Caco-2 (cell line): Measurements from ENCODE around the gene TXNRD2. TPM values are rescaled to one million over a fixed set of nuclear protein-coding genes. Genes with fewer than 3 reads are reported as not detected.

ENCODE experiments used
- BruUV-seq: library from RNA; stranded (reverse); fragments of 400-500 nt; replicated peaks from 2 replicates; lab custom pipeline; 2021; lab: Mats Ljungman, UMichigan
- CTCF ChIA-PET: fragments of 300-600 bp; sonication (Branson Sonifier 250); formaldehyde crosslinking; loops from one replicate; lab custom pipeline; 2022; ENCODE audit warnings: antibody characterized with exemption; lab: Charles Lee
- POLR2A ChIA-PET: fragments of 300-600 bp; sonication (Branson Sonifier 250); formaldehyde crosslinking; loops from one replicate; lab custom pipeline; 2022; ENCODE audit warnings: antibody characterized with exemption; lab: Charles Lee
- DNase-seq, 2 experiments: peaks; one replicate each; pipeline versions ENCODE4 v3.0.0 to v3.0.0-alpha.2; 2020 to 2022
- H3K27me3 ChIP-seq: replicated peaks from 2 replicates; pipeline ENCODE4 v1.6.0; 2011; ENCODE audit warnings: low read length; ENCODE audit not compliant: control insufficient read depth, insufficient read depth
- H3K36me3 ChIP-seq: 2 replicates; pipeline ENCODE4 v1.5.1; 2011; ENCODE audit warnings: low read length; ENCODE audit not compliant: control insufficient read depth, insufficient read depth
- H3K4me1 ChIP-seq: fragments of 250-450 bp; sonication (Bioruptor Pico); 2 replicates; pipeline ENCODE4 v1.5.1; 2020; ENCODE audit warnings: mild to moderate bottlenecking
- H3K4me3 ChIP-seq: 2 replicates; pipeline ENCODE4 v1.5.1; 2011; ENCODE audit warnings: low read depth, mild to moderate bottlenecking, control low read depth, low read length
- H3K9me3 ChIP-seq: fragments of 250-450 bp; sonication (Bioruptor Pico); 2 replicates; pipeline ENCODE4 v1.5.1; 2020; ENCODE audit warnings: mild to moderate bottlenecking, moderate library complexity
- H3K27ac Mint-ChIP-seq: one replicate; pipeline ENCODE4 v1.8.0; 2022; ENCODE audit warnings: mixed read lengths; ENCODE audit not compliant: unreplicated experiment
- H3K27me3 Mint-ChIP-seq: one replicate; pipeline ENCODE4 v1.8.0; 2022; ENCODE audit warnings: mixed read lengths; ENCODE audit not compliant: insufficient read depth, unreplicated experiment
- H3K36me3 Mint-ChIP-seq: one replicate; pipeline ENCODE4 v1.8.0; 2022; ENCODE audit warnings: mild to moderate bottlenecking, mixed read lengths; ENCODE audit not compliant: insufficient read depth, unreplicated experiment
- H3K4me1 Mint-ChIP-seq: one replicate; pipeline ENCODE4 v1.8.0; 2022; ENCODE audit warnings: low read depth, mixed read lengths; ENCODE audit not compliant: unreplicated experiment
- H3K4me3 Mint-ChIP-seq: one replicate; pipeline ENCODE4 v1.8.0; 2022; ENCODE audit warnings: mild to moderate bottlenecking, moderate library complexity, mixed read lengths; ENCODE audit not compliant: unreplicated experiment
- H3K9me3 Mint-ChIP-seq: one replicate; pipeline ENCODE4 v1.8.0; 2022; ENCODE audit warnings: mixed read lengths; ENCODE audit not compliant: unreplicated experiment
- intact Hi-C: fragments of 100-400 bp; cut with micrococcal nuclease; formaldehyde crosslinking; loops from one replicate; pipeline ENCODE4 v1.10.0; 2022; ENCODE audit not compliant: unreplicated experiment
- total RNA-seq: library from RNA; stranded (reverse); gene quantifications from 2 replicates; pipeline ENCODE4 v1.2.3, GENCODE V29; 2022
- TF ChIP-seq, protein P1 (sequence below), 2 experiments: fragments of 200-600 bp in 1 of 2; IDR thresholded peaks; 1 replicate in 1 of 2; 2 replicates in 1 of 2; pipeline versions ENCODE4 v1.5.1 to v1.8.0; 2011 to 2022; ENCODE audit warnings: antibody characterized with exemption in 1 of 2, control low read depth in 1 of 2, inconsistent platforms in 1 of 2, low read depth in 1 of 2, low read length in 1 of 2, mild to moderate bottlenecking in 1 of 2, moderate library complexity in 1 of 2; ENCODE audit not compliant: insufficient read depth in 1 of 2, severe bottlenecking in 1 of 2, unreplicated experiment in 1 of 2

Gene TXNRD2
- total RNA-seq, 1 experiment from 2014 or later: 44.8 TPM

DNA sequence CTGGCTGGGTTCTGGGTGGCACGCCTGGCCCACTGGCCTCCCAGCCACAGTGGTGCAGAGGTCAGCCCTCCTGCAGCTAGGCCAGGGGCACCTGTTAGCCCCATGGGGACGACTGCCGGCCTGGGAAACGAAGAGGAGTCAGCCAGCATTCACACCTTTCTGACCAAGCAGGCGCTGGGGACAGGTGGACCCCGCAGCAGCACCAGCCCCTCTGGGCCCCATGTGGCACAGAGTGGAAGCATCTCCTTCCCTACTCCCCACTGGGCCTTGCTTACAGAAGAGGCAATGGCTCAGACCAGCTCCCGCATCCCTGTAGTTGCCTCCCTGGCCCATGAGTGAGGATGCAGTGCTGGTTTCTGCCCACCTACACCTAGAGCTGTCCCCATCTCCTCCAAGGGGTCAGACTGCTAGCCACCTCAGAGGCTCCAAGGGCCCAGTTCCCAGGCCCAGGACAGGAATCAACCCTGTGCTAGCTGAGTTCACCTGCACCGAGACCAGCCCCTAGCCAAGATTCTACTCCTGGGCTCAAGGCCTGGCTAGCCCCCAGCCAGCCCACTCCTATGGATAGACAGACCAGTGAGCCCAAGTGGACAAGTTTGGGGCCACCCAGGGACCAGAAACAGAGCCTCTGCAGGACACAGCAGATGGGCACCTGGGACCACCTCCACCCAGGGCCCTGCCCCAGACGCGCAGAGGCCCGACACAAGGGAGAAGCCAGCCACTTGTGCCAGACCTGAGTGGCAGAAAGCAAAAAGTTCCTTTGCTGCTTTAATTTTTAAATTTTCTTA, 27.7 kb upstream of the TXNRD2 start:
- no peak for DNase-seq
- H3K36me3 ChIP-seq: peaks cover 4% of the 10 kb centered on the region
- no peaks in the 10 kb centered on the region for H3K9me3 ChIP-seq
- BruUV-seq: no TSS peak
- TF ChIP-seq, protein P1, sequence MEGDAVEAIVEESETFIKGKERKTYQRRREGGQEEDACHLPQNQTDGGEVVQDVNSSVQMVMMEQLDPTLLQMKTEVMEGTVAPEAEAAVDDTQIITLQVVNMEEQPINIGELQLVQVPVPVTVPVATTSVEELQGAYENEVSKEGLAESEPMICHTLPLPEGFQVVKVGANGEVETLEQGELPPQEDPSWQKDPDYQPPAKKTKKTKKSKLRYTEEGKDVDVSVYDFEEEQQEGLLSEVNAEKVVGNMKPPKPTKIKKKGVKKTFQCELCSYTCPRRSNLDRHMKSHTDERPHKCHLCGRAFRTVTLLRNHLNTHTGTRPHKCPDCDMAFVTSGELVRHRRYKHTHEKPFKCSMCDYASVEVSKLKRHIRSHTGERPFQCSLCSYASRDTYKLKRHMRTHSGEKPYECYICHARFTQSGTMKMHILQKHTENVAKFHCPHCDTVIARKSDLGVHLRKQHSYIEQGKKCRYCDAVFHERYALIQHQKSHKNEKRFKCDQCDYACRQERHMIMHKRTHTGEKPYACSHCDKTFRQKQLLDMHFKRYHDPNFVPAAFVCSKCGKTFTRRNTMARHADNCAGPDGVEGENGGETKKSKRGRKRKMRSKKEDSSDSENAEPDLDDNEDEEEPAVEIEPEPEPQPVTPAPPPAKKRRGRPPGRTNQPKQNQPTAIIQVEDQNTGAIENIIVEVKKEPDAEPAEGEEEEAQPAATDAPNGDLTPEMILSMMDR (IDR thresholded peaks at IDR 0.05; ENCODE audit: insufficient read depth in 1 of 2, low read depth in 1 of 2, low read length in 1 of 2, severe bottlenecking in 1 of 2, unreplicated experiment in 1 of 2): no peak
- H3K27ac Mint-ChIP-seq: no peak overlapping the region
- H3K4me1 Mint-ChIP-seq: peaks cover 13% of the 10 kb centered on the region
- no peak overlapping the region for H3K4me3 Mint-ChIP-seq
- H3K4me1 ChIP-seq: peaks cover 12% of the 10 kb centered on the region
- ChIA-PET CTCF (interaction anchor here (0.6 kb wide), 1 partner anchor 51 kb away, joined by 4 read pairs; no protein-coding TSS in a partner anchor), POLR2A (no interaction called here)
- H3K27me3 Mint-ChIP-seq: no peaks in the 10 kb centered on the region
- H3K9me3 Mint-ChIP-seq: no peaks in the 10 kb centered on the region
- H3K27me3 ChIP-seq: no peaks in the 10 kb centered on the region
- H3K4me3 ChIP-seq: no peak overlapping the region
- intact Hi-C loops: loop anchor here (10.0 kb wide), 1 partner anchor 145 kb away; the partner anchor contains the start of genes RANBP1 and TRMT2A
- peaks cover 36% of the 10 kb centered on the region for H3K36me3 Mint-ChIP-seq

DNA sequence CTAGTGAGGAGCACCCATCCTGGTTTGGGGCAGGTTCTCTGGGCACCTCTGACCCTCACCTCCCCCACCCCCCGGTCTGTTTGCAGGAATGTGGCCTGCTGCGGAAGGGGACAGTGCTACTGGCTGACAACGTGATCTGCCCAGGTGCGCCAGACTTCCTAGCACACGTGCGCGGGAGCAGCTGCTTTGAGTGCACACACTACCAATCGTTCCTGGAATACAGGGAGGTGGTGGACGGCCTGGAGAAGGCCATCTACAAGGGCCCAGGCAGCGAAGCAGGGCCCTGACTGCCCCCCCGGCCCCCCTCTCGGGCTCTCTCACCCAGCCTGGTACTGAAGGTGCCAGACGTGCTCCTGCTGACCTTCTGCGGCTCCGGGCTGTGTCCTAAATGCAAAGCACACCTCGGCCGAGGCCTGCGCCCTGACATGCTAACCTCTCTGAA, 26.9 kb upstream of the TXNRD2 start:
- Histone ChIP-seq H3K36me3 (peaks cover 6% of the 10 kb centered on the region), H3K4me3 (no peak overlapping the region), H3K27me3 (no peaks in the 10 kb centered on the region), H3K4me1 (peaks cover 21% of the 10 kb centered on the region), H3K9me3 (no peaks in the 10 kb centered on the region)
- no peaks in the 10 kb centered on the region for H3K9me3 Mint-ChIP-seq
- peaks cover 13% of the 10 kb centered on the region for H3K4me1 Mint-ChIP-seq
- intact Hi-C loops: loop anchor here (10.0 kb wide), 1 partner anchor 146 kb away; the partner anchor contains the start of genes RANBP1 and TRMT2A
- H3K27ac Mint-ChIP-seq: no peak overlapping the region
- H3K27me3 Mint-ChIP-seq: no peaks in the 10 kb centered on the region
- POLR2A ChIA-PET: no interaction called here
- peaks cover 36% of the 10 kb centered on the region for H3K36me3 Mint-ChIP-seq
- DNase-seq: no peak
- CTCF ChIA-PET: no interaction called here
- no peak overlapping the region for H3K4me3 Mint-ChIP-seq
- TF ChIP-seq, protein P1 (IDR thresholded peaks at IDR 0.05; ENCODE audit: insufficient read depth in 1 of 2, low read depth in 1 of 2, low read length in 1 of 2, severe bottlenecking in 1 of 2, unreplicated experiment in 1 of 2): no peak
- no TSS peak for BruUV-seq

DNA sequence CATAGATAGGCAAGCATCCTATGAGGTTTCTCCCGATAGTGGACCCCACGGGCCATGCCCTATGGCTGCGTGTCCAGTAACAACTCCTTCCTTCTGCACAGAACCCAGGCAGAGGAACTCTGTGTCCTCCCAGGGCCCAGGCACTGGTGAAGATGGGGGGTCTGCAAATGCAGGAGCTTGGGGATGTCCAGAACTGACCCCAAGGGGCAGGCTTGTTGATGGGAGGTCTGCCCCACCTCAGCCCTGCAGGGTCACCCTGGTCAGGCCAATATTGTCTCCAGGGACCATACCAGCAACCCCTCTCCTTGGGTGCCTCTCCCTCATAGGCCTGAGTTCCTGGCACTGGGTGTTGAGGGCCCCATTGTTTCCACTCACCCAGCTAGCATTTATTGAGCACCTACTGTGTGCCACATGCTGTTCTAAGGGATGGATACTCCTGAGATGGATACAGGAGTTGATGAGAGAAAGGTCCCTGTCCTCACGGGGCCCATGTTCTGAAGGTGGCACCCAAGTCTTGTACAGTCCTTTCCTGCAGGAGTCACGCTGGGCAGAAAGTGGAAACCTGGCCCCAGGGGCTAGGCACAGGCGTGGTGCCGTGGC, 26.3 kb upstream of the TXNRD2 start:
- no peak overlapping the region for H3K27ac Mint-ChIP-seq
- no peak overlapping the region for H3K4me3 ChIP-seq
- H3K9me3 Mint-ChIP-seq: no peaks in the 10 kb centered on the region
- intact Hi-C loops: loop anchor here (10.0 kb wide), 1 partner anchor 147 kb away; the partner anchor contains the start of genes RANBP1 and TRMT2A
- H3K4me1 ChIP-seq: peaks cover 24% of the 10 kb centered on the region
- H3K4me3 Mint-ChIP-seq: no peak overlapping the region
- H3K36me3 Mint-ChIP-seq: peaks cover 40% of the 10 kb centered on the region
- no TSS peak for BruUV-seq
- ChIA-PET POLR2A (no interaction called here), CTCF (no interaction called here)
- TF ChIP-seq, protein P1 (IDR thresholded peaks at IDR 0.05; ENCODE audit: insufficient read depth in 1 of 2, low read depth in 1 of 2, low read length in 1 of 2, severe bottlenecking in 1 of 2, unreplicated experiment in 1 of 2): no peak
- DNase-seq: no peak
- peaks cover 6% of the 10 kb centered on the region for H3K36me3 ChIP-seq
- H3K27me3 Mint-ChIP-seq: no peaks in the 10 kb centered on the region
- no peaks in the 10 kb centered on the region for H3K9me3 ChIP-seq
- no peaks in the 10 kb centered on the region for H3K27me3 ChIP-seq
- peaks cover 13% of the 10 kb centered on the region for H3K4me1 Mint-ChIP-seq
